ENCODE results near the gene DHX58.

Gene DHX58

GRCh38 chr17:42068979-42069378, 43.5 kb downstream of the DHX58 start:
- Mint-ChIP-seq H3K4me1 (peaks cover 20% of the 10 kb centered on the region), H3K27ac (no peak overlapping the region), H3K27me3 (peaks cover 9% of the 10 kb centered on the region), H3K36me3 (ENCODE audit: low read depth) (no peaks in the 10 kb centered on the region), H3K9me3 (no peaks in the 10 kb centered on the region), H3K4me3 (no peak overlapping the region)
- no peak for ATAC-seq
- no peak for DNase-seq

GRCh38 chr17:42067371-42068091, 45.0 kb downstream of the DHX58 start:
- DNase-seq (peak; percentile 82), ATAC-seq (no peak)
- H3K4me3 Mint-ChIP-seq, result no peak overlapping the region
- no peaks in the 10 kb centered on the region for H3K9me3 Mint-ChIP-seq
- H3K27me3 Mint-ChIP-seq, result peaks cover 7% of the 10 kb centered on the region
- no peaks in the 10 kb centered on the region for H3K36me3 Mint-ChIP-seq (ENCODE audit: low read depth)
- peaks cover 29% of the 10 kb centered on the region for H3K4me1 Mint-ChIP-seq
- no peak overlapping the region for H3K27ac Mint-ChIP-seq

GRCh38 chr17:42065201-42065600, 47.3 kb downstream of the DHX58 start:
- DNase-seq (no peak), ATAC-seq (no peak)
- H3K27me3 Mint-ChIP-seq, result no peaks in the 10 kb centered on the region
- no peaks in the 10 kb centered on the region for H3K9me3 Mint-ChIP-seq
- peak overlapping the region; percentile 40 for H3K27ac Mint-ChIP-seq
- no peaks in the 10 kb centered on the region for H3K36me3 Mint-ChIP-seq (ENCODE audit: low read depth)
- H3K4me3 Mint-ChIP-seq, result no peak overlapping the region
- H3K4me1 Mint-ChIP-seq, result peaks cover 24% of the 10 kb centered on the region

- Mint-ChIP-seq H3K27me3 (no peaks in the 10 kb centered on the region), H3K36me3 (ENCODE audit: low read depth) (no peaks in the 10 kb centered on the region), H3K4me3 (no peak overlapping the region), H3K4me1 (peaks cover 24% of the 10 kb centered on the region), H3K27ac (no peak overlapping the region), H3K9me3 (no peaks in the 10 kb centered on the region)
- ATAC-seq, result no peak
- DNase-seq, result no peak
Measured at GRCh38 chr17:42062681-42063080, 49.8 kb downstream of the DHX58 start.

GRCh38 chr17:42061646-42062487, 50.6 kb downstream of the DHX58 start:
- Mint-ChIP-seq H3K4me3 (no peak overlapping the region), H3K27me3 (no peaks in the 10 kb centered on the region), H3K27ac (no peak overlapping the region), H3K36me3 (ENCODE audit: low read depth) (no peaks in the 10 kb centered on the region), H3K9me3 (no peaks in the 10 kb centered on the region), H3K4me1 (peaks cover 24% of the 10 kb centered on the region)
- no peak for ATAC-seq
- no peak for DNase-seq

GRCh38 chr17:42060231-42060630, 52.3 kb downstream of the DHX58 start:
- no peak overlapping the region for H3K4me3 Mint-ChIP-seq
- no peak for DNase-seq
- H3K27me3 Mint-ChIP-seq, result peaks cover 2% of the 10 kb centered on the region
- no peak overlapping the region for H3K27ac Mint-ChIP-seq
- no peaks in the 10 kb centered on the region for H3K9me3 Mint-ChIP-seq
- ATAC-seq, result no peak
- H3K4me1 Mint-ChIP-seq, result peaks cover 23% of the 10 kb centered on the region
- no peaks in the 10 kb centered on the region for H3K36me3 Mint-ChIP-seq (ENCODE audit: low read depth)

- H3K4me1 Mint-ChIP-seq, result peaks cover 19% of the 10 kb centered on the region
- ATAC-seq (no peak), DNase-seq (no peak)
- no peak overlapping the region for H3K27ac Mint-ChIP-seq
- no peaks in the 10 kb centered on the region for H3K9me3 Mint-ChIP-seq
- H3K36me3 Mint-ChIP-seq (ENCODE audit: low read depth), result no peaks in the 10 kb centered on the region
- peaks cover 6% of the 10 kb centered on the region for H3K27me3 Mint-ChIP-seq
- no peak overlapping the region for H3K4me3 Mint-ChIP-seq
Measured at GRCh38 chr17:42059815-42060214, 52.7 kb downstream of the DHX58 start.

GRCh38 chr17:42058063-42058462, 54.5 kb downstream of the DHX58 start:
- DNase-seq (no peak), ATAC-seq (no peak)
- Mint-ChIP-seq H3K4me1 (peaks cover 3% of the 10 kb centered on the region), H3K4me3 (no peak overlapping the region), H3K27me3 (peaks cover 14% of the 10 kb centered on the region), H3K27ac (no peak overlapping the region), H3K9me3 (no peaks in the 10 kb centered on the region), H3K36me3 (ENCODE audit: low read depth) (no peaks in the 10 kb centered on the region)

- DNase-seq (no peak), ATAC-seq (no peak)
- Mint-ChIP-seq H3K27ac (no peak overlapping the region), H3K4me1 (no peaks in the 10 kb centered on the region), H3K27me3 (peaks cover 23% of the 10 kb centered on the region), H3K4me3 (no peak overlapping the region), H3K36me3 (ENCODE audit: low read depth) (no peaks in the 10 kb centered on the region), H3K9me3 (no peaks in the 10 kb centered on the region)
Measured at GRCh38 chr17:42056635-42057034, 55.9 kb downstream of the DHX58 start.

GRCh38 chr17:42055496-42055895, 57.0 kb downstream of the DHX58 start:
- ATAC-seq, result no peak
- no peaks in the 10 kb centered on the region for H3K36me3 Mint-ChIP-seq (ENCODE audit: low read depth)
- H3K27ac Mint-ChIP-seq, result no peak overlapping the region
- peaks cover 32% of the 10 kb centered on the region for H3K27me3 Mint-ChIP-seq
- no peaks in the 10 kb centered on the region for H3K9me3 Mint-ChIP-seq
- H3K4me3 Mint-ChIP-seq, result no peak overlapping the region
- no peak for DNase-seq
- H3K4me1 Mint-ChIP-seq, result peaks cover 2% of the 10 kb centered on the region

GRCh38 chr17:42055027-42055426, 57.5 kb downstream of the DHX58 start:
- H3K27ac Mint-ChIP-seq, result no peak overlapping the region
- no peak overlapping the region for H3K4me3 Mint-ChIP-seq
- peaks cover 32% of the 10 kb centered on the region for H3K27me3 Mint-ChIP-seq
- no peaks in the 10 kb centered on the region for H3K9me3 Mint-ChIP-seq
- H3K4me1 Mint-ChIP-seq, result peaks cover 2% of the 10 kb centered on the region
- DNase-seq (no peak), ATAC-seq (no peak)
- no peaks in the 10 kb centered on the region for H3K36me3 Mint-ChIP-seq (ENCODE audit: low read depth)

GRCh38 chr17:42053731-42054500, 58.6 kb downstream of the DHX58 start:
- Mint-ChIP-seq H3K27me3 (peaks cover 42% of the 10 kb centered on the region), H3K4me3 (no peak overlapping the region), H3K4me1 (peaks cover 4% of the 10 kb centered on the region), H3K27ac (no peak overlapping the region), H3K36me3 (ENCODE audit: low read depth) (no peaks in the 10 kb centered on the region), H3K9me3 (no peaks in the 10 kb centered on the region)
- DNase-seq, result no peak
- no peak for ATAC-seq

- no peak overlapping the region for H3K4me3 Mint-ChIP-seq
- no peak overlapping the region for H3K27ac Mint-ChIP-seq
- H3K27me3 Mint-ChIP-seq, result peaks cover 46% of the 10 kb centered on the region
- no peaks in the 10 kb centered on the region for H3K9me3 Mint-ChIP-seq
- ATAC-seq (no peak), DNase-seq (no peak)
- peaks cover 4% of the 10 kb centered on the region for H3K4me1 Mint-ChIP-seq
- H3K36me3 Mint-ChIP-seq (ENCODE audit: low read depth), result no peaks in the 10 kb centered on the region
Measured at GRCh38 chr17:42052346-42052877, 60.1 kb downstream of the DHX58 start.

- H3K36me3 Mint-ChIP-seq (ENCODE audit: low read depth), result no peaks in the 10 kb centered on the region
Measured at GRCh38 chr17:42051645-42052044, 60.9 kb downstream of the DHX58 start.

More at GRCh38 chr17:42051645-42052044, 60.9 kb downstream of the DHX58 start:
- no peaks in the 10 kb centered on the region for H3K9me3 Mint-ChIP-seq
- peaks cover 46% of the 10 kb centered on the region for H3K27me3 Mint-ChIP-seq
- DNase-seq (no peak), ATAC-seq (no peak)
- H3K4me3 Mint-ChIP-seq, result peak overlapping the region; percentile 29
- no peak overlapping the region for H3K27ac Mint-ChIP-seq
- H3K4me1 Mint-ChIP-seq, result peaks cover 4% of the 10 kb centered on the region

Measured in activated naive CD8-positive, alpha-beta T cell treated with anti-CD3 and anti-CD28 coated beads, Interleukin-2, amount 50 U/mL, for 24 hours (primary cell).